Head of caudate nucleus (tissue), 42 donors: ENCODE measurements around the gene VDAC1.
"Not testable (repeated sequence)": the region's sequence is repeated elsewhere in the genome, so short reads cannot be mapped to it uniquely, and the experiment has no call there.

Experiments
- DNase-seq, 42 donors: peaks; one replicate each; pipeline versions ENCODE4 v3.0.0 to v3.0.0-alpha.2; 2020 to 2021; ENCODE audit warnings: mixed read lengths in 7 of 42
- intact Hi-C: fragments of 100-400 bp; cut with DNase I; formaldehyde crosslinking; loops from one replicate; pipeline ENCODE4 v1.15.0; 2022

Gene VDAC1

GRCh38 chr5:133977161-133977787 is 27.5 kb downstream of the VDAC1 start:
- intact Hi-C loops = no loop called here
- DNase-seq = peak in 5 of 42 donors; percentile 5 to 36 (median 23)

- peak in 3 of 42 donors; percentile 9 to 12 (median 11) for DNase-seq
- intact Hi-C loops = not testable (repeated sequence)
Measured at GRCh38 chr5:133975546-133975945, 29.2 kb downstream of the VDAC1 start.

DNA sequence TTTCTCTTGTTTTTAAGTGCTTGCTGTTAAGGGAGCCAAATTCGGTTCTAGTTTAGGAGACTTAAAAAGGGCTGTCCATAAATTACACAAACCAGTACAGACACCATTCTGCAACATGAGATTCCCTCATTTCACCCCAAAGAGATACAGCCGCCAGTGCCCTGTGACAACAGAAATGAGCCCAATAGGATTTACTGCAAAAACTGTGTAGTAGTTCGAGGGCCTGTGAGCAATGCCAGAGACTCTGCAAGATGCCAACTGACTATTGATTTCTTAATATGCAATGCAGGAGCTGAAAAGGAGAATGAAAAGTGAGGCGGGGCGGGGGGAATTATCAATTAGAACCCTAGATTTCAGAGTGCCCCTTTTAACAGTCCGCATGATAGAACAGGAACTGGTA is 30.6 kb downstream of the VDAC1 start:
- intact Hi-C loops = no loop called here
- peak in 1 of 42 donors; percentile 1 for DNase-seq

DNA sequence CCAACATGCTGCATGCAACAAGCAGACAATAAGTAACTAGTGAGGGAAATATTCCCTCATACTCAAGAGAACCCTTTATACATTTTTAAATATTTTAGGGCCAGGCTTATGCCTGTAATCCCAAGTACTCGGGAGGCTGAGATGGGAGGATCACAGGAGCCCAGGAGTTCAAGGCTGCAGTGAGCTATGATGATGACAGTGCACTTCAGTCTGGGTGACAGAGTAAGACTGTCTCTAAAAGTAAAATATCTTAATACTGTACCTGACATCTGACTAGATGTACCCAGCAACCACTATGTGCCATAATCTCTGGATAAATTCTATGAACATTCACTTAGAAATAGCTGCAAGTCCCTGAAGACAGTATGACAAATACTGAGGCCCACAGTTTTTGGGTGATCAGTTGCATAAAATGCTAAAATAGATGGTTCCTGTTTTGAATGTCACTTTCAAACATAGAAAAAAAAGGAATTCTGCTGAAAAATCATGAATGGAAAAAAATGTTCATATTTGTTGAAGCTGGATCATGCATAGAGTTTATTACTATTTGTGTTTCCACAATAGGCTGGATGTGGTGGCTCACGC is 34.4 kb downstream of the VDAC1 start:
- intact Hi-C loops = no loop called here
- DNase-seq = peak in 1 of 42 donors; percentile 5

DNA sequence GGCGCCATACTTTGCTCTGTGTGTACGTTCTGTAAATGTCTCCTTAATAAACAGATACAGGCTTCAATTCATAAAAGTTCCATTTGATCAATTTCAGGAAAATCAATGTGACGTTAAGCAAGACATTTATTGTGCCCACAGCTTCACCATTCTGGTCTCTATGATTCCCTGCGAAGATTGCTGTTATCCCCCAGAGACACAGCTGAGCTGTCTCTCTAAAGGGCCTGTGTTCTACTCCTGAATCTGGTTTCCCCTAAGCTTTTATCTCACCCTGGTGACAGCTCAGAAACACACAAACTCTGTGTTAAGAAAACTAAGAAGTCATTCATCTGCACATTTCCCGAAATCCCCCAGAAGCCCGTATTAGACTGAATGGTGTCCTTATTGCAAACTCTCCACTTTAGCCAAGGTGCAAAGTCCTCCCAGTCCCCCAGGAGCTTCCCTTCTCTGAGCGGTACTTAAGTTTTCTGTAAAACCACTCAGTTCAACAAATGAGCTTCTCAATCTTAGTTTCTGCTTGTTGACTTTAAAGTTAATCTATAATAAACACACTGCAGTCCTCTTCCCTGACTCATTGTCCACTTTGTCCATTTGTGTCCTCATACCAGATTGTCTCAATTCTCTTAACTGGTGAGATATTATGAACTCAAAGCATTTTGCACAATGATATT is 35.0 kb downstream of the VDAC1 start:
- DNase-seq = peak in 4 of 42 donors; percentile 10 to 46 (median 37)
- intact Hi-C loops = no loop called here

- intact Hi-C loops = no loop called here
- peak; percentile 92 to 99 (median 96) for DNase-seq
Measured at GRCh38 chr5:133968204-133968980, 36.4 kb downstream of the VDAC1 start, which contains the start of gene C5orf15. TSS of gene C5orf15 (minus strand) at chr5:133968625. CDS start at chr5:133968584, 41 bp downstream.

GRCh38 chr5:133967698-133968203 is 37.0 kb downstream of the VDAC1 start:
- intact Hi-C loops = no loop called here
- peak in 2 of 42 donors; percentile 29 to 43 for DNase-seq

- peak in 1 of 42 donors; percentile 21 for DNase-seq
- intact Hi-C loops = no loop called here
Measured at GRCh38 chr5:133967124-133967523, 37.7 kb downstream of the VDAC1 start.

- intact Hi-C loops = no loop called here
- peak in 3 of 42 donors; percentile 2 to 15 (median 13) for DNase-seq
Measured at GRCh38 chr5:133966090-133966489, 38.7 kb downstream of the VDAC1 start.

DNA sequence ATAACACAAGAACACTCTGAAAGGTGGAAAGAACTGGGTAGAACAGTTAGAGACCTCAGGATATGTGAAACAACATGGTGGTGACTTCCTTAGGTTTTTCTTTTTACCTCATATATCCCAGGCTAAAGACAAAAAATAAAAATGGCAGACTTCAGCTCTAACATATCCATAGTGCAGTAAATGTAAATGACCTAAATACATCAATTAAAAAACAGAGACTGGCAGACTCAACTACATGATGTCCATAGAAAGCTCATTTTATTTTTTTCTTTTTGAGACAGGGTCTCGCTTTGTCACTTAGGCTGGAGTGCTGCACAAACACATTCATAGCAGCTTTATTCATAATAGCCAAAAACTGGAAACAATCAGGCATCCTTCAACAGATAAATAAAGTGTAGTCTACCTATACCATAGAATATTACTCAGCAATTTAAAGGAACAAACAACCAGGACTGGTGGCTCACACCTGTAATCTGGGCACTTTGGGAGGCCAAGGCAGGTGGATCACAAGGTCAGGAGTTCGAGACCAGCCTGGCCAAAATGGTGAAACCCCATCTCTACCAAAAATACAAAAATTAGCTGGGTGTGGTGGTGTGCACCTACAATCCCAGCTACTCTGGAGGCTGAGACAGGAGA is 41.2 kb downstream of the VDAC1 start:
- peak in 1 of 42 donors; percentile 5 for DNase-seq
- intact Hi-C loops = no loop called here

DNA sequence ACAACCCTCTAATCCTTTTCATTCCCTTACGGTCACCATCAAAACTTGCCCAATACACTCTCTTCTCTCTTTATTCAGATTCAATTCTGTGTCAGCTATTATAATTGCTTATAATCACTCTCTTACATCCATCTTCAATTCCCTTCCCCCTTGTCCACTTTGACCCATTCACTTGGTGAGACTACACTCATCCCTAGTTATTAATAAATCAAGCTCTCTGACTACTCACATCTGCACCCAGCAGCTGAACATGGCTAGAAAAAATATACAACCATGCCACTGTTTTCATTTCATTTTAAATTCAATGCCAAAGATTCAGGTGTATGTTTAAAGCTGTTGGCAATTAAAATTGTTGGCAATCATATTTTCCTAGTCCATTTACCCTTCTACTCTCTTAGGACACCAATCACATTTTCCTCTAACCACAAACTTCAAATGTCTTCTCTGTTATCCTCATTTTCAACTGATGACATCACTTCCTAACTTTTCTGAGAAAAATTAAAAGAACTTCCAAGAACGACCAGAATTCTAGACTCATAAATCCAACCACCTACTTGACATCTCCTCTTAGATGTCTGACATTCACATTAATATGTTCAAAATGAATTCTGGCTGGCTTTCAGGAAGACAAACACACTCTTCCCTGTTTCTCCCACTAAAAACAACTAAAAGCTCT is 41.8 kb downstream of the VDAC1 start:
- intact Hi-C loops = no loop called here
- DNase-seq = peak in 1 of 42 donors; percentile 0

- intact Hi-C loops = no loop called here
- DNase-seq = peak in 1 of 42 donors; percentile 4
Measured at GRCh38 chr5:133962131-133962530, 42.6 kb downstream of the VDAC1 start.

DNA sequence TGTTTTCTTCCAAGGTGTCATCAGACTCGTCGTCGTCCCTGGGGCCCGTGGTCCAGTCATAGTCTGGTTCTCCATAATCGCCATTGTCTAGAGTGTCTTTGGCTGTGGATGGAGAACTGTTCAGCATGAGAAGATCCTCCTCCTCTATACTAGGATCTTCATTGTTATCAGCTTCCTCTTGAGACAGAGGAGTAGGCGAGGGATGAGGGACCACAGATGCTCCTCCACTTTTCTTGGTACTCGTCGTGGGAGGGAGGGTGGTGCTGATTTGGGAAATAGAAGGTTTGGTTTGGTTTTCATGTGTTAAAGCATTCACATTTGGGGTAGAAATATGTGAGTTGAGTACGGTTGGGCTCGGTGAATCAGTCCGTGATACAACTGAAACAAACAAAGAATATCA is 45.1 kb downstream of the VDAC1 start:
- DNase-seq = peak in 1 of 42 donors; percentile 34
- intact Hi-C loops = no loop called here

DNA sequence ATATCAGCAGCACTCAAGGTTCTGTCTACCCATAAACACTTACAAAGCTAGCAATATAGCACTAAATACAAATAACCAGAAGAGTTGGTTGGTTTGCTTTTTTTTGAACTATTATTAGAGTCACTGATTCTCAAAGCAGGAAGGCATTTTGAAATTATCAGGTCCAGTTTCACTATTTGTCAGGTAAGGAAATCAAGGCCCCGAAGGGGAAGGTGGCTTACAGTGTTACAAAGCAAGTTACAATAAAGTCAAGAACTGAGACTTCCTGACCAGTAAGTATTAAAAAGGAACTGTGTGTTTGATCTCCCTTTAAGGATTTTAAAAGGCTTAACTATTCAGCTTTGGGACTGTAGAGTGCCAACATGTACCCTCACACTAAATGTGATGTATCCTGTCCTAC is 47.2 kb downstream of the VDAC1 start:
- intact Hi-C loops = no loop called here
- peak in 1 of 42 donors; percentile 25 for DNase-seq

GRCh38 chr5:133957080-133957479 is 47.7 kb downstream of the VDAC1 start:
- DNase-seq = peak in 1 of 42 donors; percentile 33
- intact Hi-C loops = no loop called here

- intact Hi-C loops = not testable (repeated sequence)
Measured at GRCh38 chr5:133956196-133956595, 48.6 kb downstream of the VDAC1 start.

DNA sequence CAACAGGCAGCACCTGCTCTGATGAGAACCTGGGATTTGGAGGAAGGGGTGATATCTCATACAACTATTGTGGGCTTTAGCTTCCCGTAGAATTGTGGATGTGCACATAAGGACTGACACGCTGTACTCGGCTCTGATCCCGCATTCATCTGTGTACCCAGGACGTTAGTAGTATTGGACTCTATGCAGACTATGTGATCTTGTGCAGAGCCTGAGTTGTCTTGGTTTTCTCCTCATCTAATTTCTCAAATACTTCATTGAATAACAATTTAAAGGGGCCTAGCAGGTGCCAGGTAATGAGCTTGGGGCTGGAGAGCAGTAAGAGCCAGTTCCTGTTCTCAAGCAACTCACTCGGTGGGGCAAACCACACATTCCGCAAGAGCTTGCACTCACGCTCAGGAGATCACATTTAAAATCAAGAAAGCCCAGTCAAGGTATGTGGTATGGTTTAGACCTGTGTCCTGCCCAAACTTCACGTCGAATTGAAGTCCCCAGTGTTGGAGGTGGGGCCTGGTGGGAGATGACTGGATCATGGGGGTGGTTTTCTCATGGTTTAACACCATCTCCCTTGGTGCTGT is 51.1 kb downstream of the VDAC1 start:
- intact Hi-C loops = no loop called here
- DNase-seq = peak in 1 of 42 donors; percentile 12

More at GRCh38 chr5:133956196-133956595, 48.6 kb downstream of the VDAC1 start:
- not testable (repeated sequence) for DNase-seq
